ENCODE results near the gene MMS19.
"Not testable (repeated sequence)": the region's sequence is repeated elsewhere in the genome, so short reads cannot be mapped to it uniquely, and the experiment has no call there.

MMS19 gene

GRCh38 chr10:97528876-97529275, 30.7 kb upstream of the MMS19 start:
- not testable (repeated sequence) for DNase-seq

GRCh38 chr10:97525683-97526110, 27.5 kb upstream of the MMS19 start:
- no peak for DNase-seq

- DNase-seq, result no peak
These were observed 26.9 kb upstream of the MMS19 start for GRCh38 chr10:97525086-97525485.

GRCh38 chr10:97522937-97523336, 24.7 kb upstream of the MMS19 start:
- DNase-seq, result no peak

GRCh38 chr10:97522071-97522470, 23.8 kb upstream of the MMS19 start:
- no peak for DNase-seq

GRCh38 chr10:97520978-97521761, 22.9 kb upstream of the MMS19 start:
- DNase-seq, result no peak

- DNase-seq, result no peak
These were observed 22.3 kb upstream of the MMS19 start for GRCh38 chr10:97520520-97520919.

- DNase-seq, result peak; percentile 50
These were observed 21.1 kb upstream of the MMS19 start for GRCh38 chr10:97519342-97519741.

- peak; percentile 33 for DNase-seq
These were observed 20.2 kb upstream of the MMS19 start for GRCh38 chr10:97518301-97519043.

GRCh38 chr10:97517778-97518300, 19.6 kb upstream of the MMS19 start:
- no peak for DNase-seq

GRCh38 chr10:97517096-97517750, 19.0 kb upstream of the MMS19 start:
- no peak for DNase-seq

- no peak for DNase-seq
These were observed 17.2 kb upstream of the MMS19 start for GRCh38 chr10:97515271-97515978.

GRCh38 chr10:97514344-97514743, 16.1 kb upstream of the MMS19 start:
- no peak for DNase-seq

GRCh38 chr10:97512993-97513392, 14.8 kb upstream of the MMS19 start:
- DNase-seq, result no peak

GRCh38 chr10:97511711-97512440, 13.7 kb upstream of the MMS19 start:
- DNase-seq, result no peak

- DNase-seq, result no peak
These were observed 12.5 kb upstream of the MMS19 start for GRCh38 chr10:97510686-97511085.

GRCh38 chr10:97509120-97509680, 11.0 kb upstream of the MMS19 start:
- no peak for DNase-seq

GRCh38 chr10:97508342-97508741, 10.1 kb upstream of the MMS19 start:
- peak; percentile 30 for DNase-seq

- DNase-seq, result no peak
These were observed 8.2 kb upstream of the MMS19 start for GRCh38 chr10:97506199-97506991.

- no peak for DNase-seq
These were observed 6.9 kb upstream of the MMS19 start for GRCh38 chr10:97505152-97505551.

GRCh38 chr10:97503406-97503805, 5.2 kb upstream of the MMS19 start:
- DNase-seq, result peak; percentile 21

Measured in fibroblast of skin of scalp (primary cell).